Measurements from ENCODE around the gene KCTD16.

DNA sequence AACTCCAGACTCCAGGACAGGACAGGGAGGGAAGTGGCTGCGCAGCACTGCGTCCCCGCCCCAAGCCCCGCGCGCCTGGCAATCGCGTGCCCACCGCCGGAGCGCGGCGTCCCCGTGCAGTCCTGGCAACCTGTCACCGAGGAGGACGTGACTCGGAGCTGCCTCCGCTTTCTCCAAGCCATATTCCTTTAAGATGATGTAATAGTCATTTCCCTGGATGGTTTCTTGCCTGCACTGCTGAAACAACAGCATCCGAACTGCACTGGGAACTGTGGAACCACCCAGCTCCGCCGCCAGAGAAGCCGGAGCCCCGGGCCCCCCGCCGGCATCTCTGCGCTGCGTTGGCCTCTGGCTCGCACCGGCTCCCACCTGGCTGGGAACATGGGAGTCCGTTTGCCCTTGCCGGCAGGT lies 34.5 kb downstream of the KCTD16 start:
- no peak for TF ChIP-seq CTCF (IDR thresholded peaks at IDR 0.05)
- no peak for TF ChIP-seq EP300 (IDR thresholded peaks at IDR 0.05)
- TF ChIP-seq POLR2A (IDR thresholded peaks at IDR 0.05), result no peak
- no peak for TF ChIP-seq POLR2AphosphoS5 (IDR thresholded peaks at IDR 0.05)

Measured in upper lobe of left lung (tissue), 4 donors.